Sigmoid colon (tissue), 7 donors: Measurements from ENCODE around the gene XRCC6. TPM values are rescaled to one million over a fixed set of nuclear protein-coding genes. Genes with fewer than 3 reads are reported as not detected.
A peak's percentile ranks its signal among the peaks of the same experiment; 100 is the strongest.
"Not testable (repeated sequence)": the region's sequence is repeated elsewhere in the genome, so short reads cannot be mapped to it uniquely, and the experiment has no call there.

Source experiments
- DNase-seq: peaks from one replicate; pipeline ENCODE4 v3.0.0-alpha.2; 2019
- H3K27ac ChIP-seq, 4 donors: fragments of 200-600 bp; sonication (generic); one replicate each; pipeline ENCODE4 v1.5.1; 2016 to 2019; ENCODE audit warnings: mild to moderate bottlenecking in 1 of 4
- H3K27me3 ChIP-seq, 3 donors: fragments of 200-600 bp; sonication (generic); one replicate each; pipeline ENCODE4 v1.5.1; 2019; ENCODE audit warnings: mild to moderate bottlenecking in 1 of 3
- H3K36me3 ChIP-seq, 4 donors: fragments of 200-600 bp; sonication (generic); one replicate each; pipeline ENCODE4 v1.5.1; 2016 to 2019
- H3K4me1 ChIP-seq, 4 donors: fragments of 200-600 bp; sonication (generic); one replicate each; pipeline ENCODE4 v1.5.1; 2017 to 2019
- H3K4me3 ChIP-seq, 4 donors: fragments of 200-600 bp; sonication (generic); one replicate each; pipeline ENCODE4 v1.5.1; 2017 to 2019; ENCODE audit warnings: mild to moderate bottlenecking in 2 of 4, moderate library complexity in 1 of 4
- H3K9me3 ChIP-seq, 4 donors: fragments of 200-600 bp in 3 of 4; sonication (generic) in 3 of 4; one replicate each; pipeline versions ENCODE4 v1.5.1 to v1.6.1; 2013 to 2019
- CTCF ChIP-seq, 4 experiments: fragments of 450-650 bp in 3 of 4; fragments of 200-600 bp in 1 of 4; IDR thresholded peaks; one replicate each; pipeline ENCODE4 v1.5.1; 2016 to 2019; ENCODE audit warnings: antibody characterized with exemption in 4 of 4, mild to moderate bottlenecking in 3 of 4, moderate library complexity in 2 of 4
- EP300 ChIP-seq, 4 donors: sonication (generic); formaldehyde crosslinking; IDR thresholded peaks; one replicate each; pipeline ENCODE4 v1.6.1; 2017; ENCODE audit warnings: antibody characterized with exemption in 4 of 4
- POLR2A ChIP-seq, 2 donors: fragments of 450-650 bp; IDR thresholded peaks; one replicate each; pipeline ENCODE4 v1.6.1; 2016; ENCODE audit warnings: antibody characterized with exemption in 2 of 2, mild to moderate bottlenecking in 2 of 2, moderate library complexity in 2 of 2
- POLR2AphosphoS5 ChIP-seq, 4 donors: sonication (generic); formaldehyde crosslinking; IDR thresholded peaks; one replicate each; pipeline ENCODE4 v1.6.1; 2017; ENCODE audit warnings: antibody characterized with exemption in 4 of 4
- WGBS, 2 donors: extraction: QIAGEN DNeasy Blood & Tissue Kit; methylation state at CpG; one replicate each; pipeline ENCODE4 v1.1.7; 2013; 5-methylcytosine and 5-hydroxymethylcytosine counted together
- intact Hi-C: fragments of 100-400 bp; cut with DNase I; formaldehyde crosslinking; loops from one replicate; pipeline ENCODE4 v1.15.1; 2023
- polyA plus RNA-seq, 3 donors: library from polyadenylated mRNA; stranded (reverse); fragments of 200-250 nt; gene quantifications; one replicate each; pipeline ENCODE4 v1.2.3, GENCODE V29; 2013
- total RNA-seq, 4 donors: library from RNA; depleted of rRNA; stranded (reverse); fragments of >200 nt; gene quantifications; one replicate each; pipeline ENCODE4 v1.1.0, GENCODE V29; 2016
- donor health status: healthy with polysubstance abuse.
- donor health status: Bipolar disorder and iron deficiency.
- donor health status: healthy.

XRCC6 gene
- total and polyA plus RNA-seq, 7 donors: 141 to 220 (median 190) TPM

GRCh38 chr22:41619979-41620588, 1.0 kb upstream of the XRCC6 start:
- Histone ChIP-seq H3K27ac (peak overlapping the region; percentile 95 to 99 (median 98)), H3K9me3 (no peaks in the 10 kb centered on the region), H3K36me3 (peaks cover 9 to 31% (median 17%) of the 10 kb centered on the region in 4 donors), H3K27me3 (no peaks in the 10 kb centered on the region), H3K4me3 (peak overlapping the region; percentile 74 to 95 (median 86)), H3K4me1 (peaks cover 0 to 37% (median 31%) of the 10 kb centered on the region in 4 donors)
- peak; percentile 78 for DNase-seq
- WGBS, 2 donors: 1 to 2% methylated on average over 24 of the region's 24 CpGs
- intact Hi-C loops: loop anchor here (5.0 to 10.0 kb wide), 2 partner anchors 318 to 765 kb away; partner anchors contain the start of genes ST13, XPNPEP3 and ZC3H7B
- TF ChIP-seq CTCF (IDR thresholded peaks at IDR 0.05) (no peak), POLR2A (IDR thresholded peaks at IDR 0.05) (no peak), EP300 (IDR thresholded peaks at IDR 0.05) (no peak)

DNA sequence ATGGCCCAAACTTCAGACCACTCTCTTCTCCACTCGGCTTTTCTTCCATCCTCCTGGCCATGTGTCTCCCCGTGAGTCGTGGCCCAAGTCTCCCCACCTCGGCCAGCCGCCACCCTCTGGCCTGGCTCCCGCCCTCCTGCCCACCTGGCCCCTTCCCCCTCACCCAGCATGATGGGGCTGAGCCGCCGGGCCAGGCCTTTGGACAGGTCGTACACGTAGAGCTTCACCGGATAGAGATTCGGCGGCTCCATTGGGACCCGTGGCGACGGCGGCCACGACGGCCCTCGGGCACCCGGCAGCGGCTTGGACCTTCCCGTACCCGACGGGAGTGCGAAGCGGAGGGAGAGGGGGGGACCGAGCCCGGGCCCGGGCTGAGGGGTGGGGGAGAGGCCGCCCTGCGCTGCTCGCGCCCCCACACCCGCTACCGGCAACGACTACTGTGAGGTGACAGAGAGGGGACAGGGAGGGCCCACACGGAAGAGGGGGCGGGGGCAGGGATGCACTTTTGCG, 451 bp upstream of the XRCC6 start, which contains the start of gene DESI1:
Gene DESI1, minus strand, starts transcription at position 455 of the 510 bp plus-strand sequence. Its CDS starts 204 bp downstream, at position 251.
- H3K4me1 ChIP-seq: peaks cover 0 to 37% (median 31%) of the 10 kb centered on the region in 4 donors
- H3K36me3 ChIP-seq: peaks cover 9 to 36% (median 22%) of the 10 kb centered on the region in 4 donors
- intact Hi-C loops: loop anchor here (1.0 to 10.0 kb wide), 3 partner anchors 76 to 766 kb away; partner anchors contain the start of genes POLR3H, ST13, XPNPEP3 and ZC3H7B
- H3K4me3 ChIP-seq: peak within 1 kb of the TSS; percentile 74 to 95 (median 86)
- no peaks in the 10 kb centered on the region for H3K9me3 ChIP-seq
- 0% methylated on average over 40 of the region's 40 CpGs for whole genome bisulfite sequencing, 2 donors
- peak within 1 kb of the TSS; percentile 95 to 99 (median 98) for H3K27ac ChIP-seq
- peak in 1 of 2 donors; percentile 52 for TF ChIP-seq POLR2A (IDR thresholded peaks at IDR 0.05)
- no peak for TF ChIP-seq CTCF (IDR thresholded peaks at IDR 0.05)
- TF ChIP-seq POLR2AphosphoS5 (IDR thresholded peaks at IDR 0.05): peak in 3 of 4 donors; percentile 84 to 96 (median 90)
- no peak for DNase-seq
- no peaks in the 10 kb centered on the region for H3K27me3 ChIP-seq

GRCh38 chr22:41621911-41622179, 750 bp downstream of the XRCC6 start:
- peak overlapping the region; percentile 95 to 99 (median 98) for H3K27ac ChIP-seq
- no peak for TF ChIP-seq CTCF (IDR thresholded peaks at IDR 0.05)
- no peak for TF ChIP-seq POLR2AphosphoS5 (IDR thresholded peaks at IDR 0.05)
- TF ChIP-seq POLR2A (IDR thresholded peaks at IDR 0.05): no peak
- TF ChIP-seq EP300 (IDR thresholded peaks at IDR 0.05): no peak
- 3 to 6% methylated on average over 8 of the region's 8 CpGs for WGBS, 2 donors
- peaks cover 13 to 48% (median 32%) of the 10 kb centered on the region in 4 donors for H3K36me3 ChIP-seq
- intact Hi-C loops: loop anchor here (1.0 to 10.0 kb wide), 3 partner anchors 78 to 767 kb away; partner anchors contain the start of genes POLR3H, ST13, XPNPEP3 and ZC3H7B
- H3K27me3 ChIP-seq: no peaks in the 10 kb centered on the region
- H3K9me3 ChIP-seq: no peaks in the 10 kb centered on the region
- peaks cover 0 to 37% (median 31%) of the 10 kb centered on the region in 4 donors for H3K4me1 ChIP-seq
- H3K4me3 ChIP-seq: peak overlapping the region; percentile 74 to 95 (median 86)
- no peak for DNase-seq

DNA sequence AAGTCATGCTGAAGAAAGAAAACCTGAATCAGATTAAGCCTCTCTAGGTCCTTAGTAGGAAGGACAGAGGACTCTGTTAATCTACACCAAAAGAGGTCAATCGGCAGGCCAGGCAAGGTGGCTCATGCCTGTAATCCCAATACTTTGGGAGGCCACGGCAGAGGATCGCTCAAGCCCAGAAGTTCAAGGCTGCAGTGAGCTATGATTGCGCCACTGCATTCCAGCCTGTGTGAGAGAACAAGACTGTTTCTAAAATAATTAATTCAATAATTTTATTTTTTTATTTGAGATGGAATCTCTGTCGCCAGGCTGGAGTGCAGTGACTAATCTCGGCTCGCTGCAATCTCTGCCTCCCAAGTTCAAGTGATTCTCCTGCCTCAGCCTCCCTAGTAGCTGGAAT, 4.5 kb downstream of the XRCC6 start:
- WGBS, 2 donors: 96 to 98% methylated on average over 7 of the region's 7 CpGs
- no peaks in the 10 kb centered on the region for H3K27me3 ChIP-seq
- intact Hi-C loops: loop anchor here (10.0 kb wide), 1 partner anchor 771 kb away; the partner anchor contains the start of genes ST13 and XPNPEP3
- H3K4me1 ChIP-seq: peaks cover 0 to 23% (median 17%) of the 10 kb centered on the region in 4 donors
- no peak for DNase-seq
- no peak overlapping the region for H3K4me3 ChIP-seq
- peaks cover 26 to 86% (median 58%) of the 10 kb centered on the region in 4 donors for H3K36me3 ChIP-seq
- no peaks in the 10 kb centered on the region for H3K9me3 ChIP-seq
- no peak for TF ChIP-seq CTCF (IDR thresholded peaks at IDR 0.05)
- TF ChIP-seq POLR2AphosphoS5 (IDR thresholded peaks at IDR 0.05): no peak
- TF ChIP-seq EP300 (IDR thresholded peaks at IDR 0.05): no peak
- TF ChIP-seq POLR2A (IDR thresholded peaks at IDR 0.05): no peak
- no peak overlapping the region for H3K27ac ChIP-seq

- 97% methylated on average over 25 to 26 of the region's 28 CpGs for WGBS, 2 donors
- H3K9me3 ChIP-seq, H3K27me3 ChIP-seq, H3K27ac ChIP-seq, H3K4me1 ChIP-seq, DNase-seq, intact Hi-C loops, H3K4me3 ChIP-seq: not testable (repeated sequence)
- peaks cover 26 to 93% (median 42%) of the 10 kb centered on the region in 4 donors for H3K36me3 ChIP-seq
Observed at GRCh38 chr22:41631115-41631514, 10.0 kb downstream of the XRCC6 start.

GRCh38 chr22:41631615-41632014, 10.5 kb downstream of the XRCC6 start:
- H3K4me3 ChIP-seq, H3K27ac ChIP-seq, H3K4me1 ChIP-seq, intact Hi-C loops, H3K27me3 ChIP-seq, H3K9me3 ChIP-seq, DNase-seq: not testable (repeated sequence)
- H3K36me3 ChIP-seq: peaks cover 24 to 93% (median 39%) of the 10 kb centered on the region in 4 donors
- WGBS, 2 donors: 97% methylated on average over 13 to 15 of the region's 23 CpGs

GRCh38 chr22:41634610-41635009, 13.5 kb downstream of the XRCC6 start:
- H3K4me1 ChIP-seq, H3K9me3 ChIP-seq, H3K4me3 ChIP-seq, intact Hi-C loops, H3K27me3 ChIP-seq, H3K27ac ChIP-seq, DNase-seq: not testable (repeated sequence)
- WGBS, 2 donors: 97% methylated on average over 8 of the region's 8 CpGs
- H3K36me3 ChIP-seq: peaks cover 27 to 91% (median 36%) of the 10 kb centered on the region in 4 donors
